RKO (cell line): Measurements from ENCODE around the gene IL10RA.

Source experiments
- DNase-seq: peaks from one replicate; pipeline ENCODE4 v3.0.0-alpha.2; 2016; ENCODE audit warnings: low spot score

The IL10RA gene

DNA sequence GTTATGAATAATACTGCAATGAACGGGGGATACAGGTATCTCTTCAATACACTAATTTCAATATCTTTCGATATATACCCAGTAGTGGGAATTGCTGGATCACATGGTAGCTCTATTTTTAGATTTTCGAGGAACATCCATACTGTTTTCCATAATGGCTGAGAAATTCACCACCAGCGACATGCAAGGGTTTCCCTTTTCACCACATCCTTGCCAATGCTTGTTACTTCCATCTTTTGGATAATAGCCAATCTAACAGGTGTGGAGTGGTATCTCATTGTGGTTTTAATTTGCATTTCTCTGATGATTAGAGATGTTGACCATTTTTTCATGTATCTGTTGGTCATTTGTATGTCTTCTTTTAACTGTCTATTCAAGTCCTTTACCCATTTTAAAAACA lies 5.9 kb downstream of the IL10RA start:
- DNase-seq: no peak

DNA sequence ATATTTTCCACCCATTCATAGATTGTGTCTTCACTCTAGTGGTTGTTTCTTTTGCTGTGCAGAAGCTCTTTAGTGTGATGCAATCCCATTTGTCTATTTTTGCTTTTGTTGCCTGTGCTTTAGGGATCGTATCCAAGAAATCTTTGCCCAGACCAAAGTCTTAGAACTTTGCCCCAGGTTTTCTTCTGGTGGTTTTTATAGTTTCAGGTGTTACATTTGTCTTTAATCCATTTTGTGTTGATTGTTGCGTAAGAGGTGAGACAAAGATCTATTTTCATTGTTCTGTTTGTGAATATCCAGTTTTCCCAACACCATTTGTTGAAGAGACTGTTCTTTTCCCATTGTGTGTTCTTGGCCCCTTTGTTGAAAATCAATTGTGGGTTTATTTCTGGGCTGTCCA lies 6.4 kb downstream of the IL10RA start:
- DNase-seq: no peak

DNA sequence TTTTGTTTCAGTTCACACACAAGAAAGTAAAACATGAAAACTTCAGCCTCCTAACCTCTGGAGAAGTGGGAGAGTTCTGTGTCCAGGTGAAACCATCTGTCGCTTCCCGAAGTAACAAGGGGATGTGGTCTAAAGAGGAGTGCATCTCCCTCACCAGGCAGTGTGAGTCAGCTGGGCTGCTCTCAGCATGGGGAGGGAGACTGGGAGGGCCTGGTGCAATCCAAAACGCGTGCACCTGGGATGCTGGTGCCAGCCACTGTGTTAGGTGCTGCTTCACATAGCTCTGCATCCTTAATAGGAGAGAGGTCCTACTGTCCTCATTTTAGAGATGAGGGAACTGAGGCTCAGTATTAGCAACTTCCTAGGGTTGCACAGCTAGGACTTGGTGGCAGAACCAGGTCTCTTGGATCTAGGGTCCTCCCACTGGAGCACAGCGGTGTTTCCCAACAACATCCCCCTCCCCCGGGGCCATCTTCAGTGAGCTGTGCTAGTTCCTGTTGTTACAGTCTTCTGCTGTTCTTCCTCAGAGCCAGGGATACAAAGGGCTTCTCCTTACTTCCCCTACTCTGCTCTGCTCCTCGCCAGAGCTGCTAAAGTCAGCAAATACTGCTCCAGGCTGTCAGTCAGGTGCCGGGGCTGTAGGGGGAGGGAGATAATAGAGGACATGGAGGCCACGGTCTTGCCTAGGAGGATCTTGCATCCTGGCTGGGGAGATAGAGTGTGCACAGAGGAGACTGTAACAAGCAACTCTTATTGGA lies 8.0 kb downstream of the IL10RA start:
- DNase-seq: no peak

DNA sequence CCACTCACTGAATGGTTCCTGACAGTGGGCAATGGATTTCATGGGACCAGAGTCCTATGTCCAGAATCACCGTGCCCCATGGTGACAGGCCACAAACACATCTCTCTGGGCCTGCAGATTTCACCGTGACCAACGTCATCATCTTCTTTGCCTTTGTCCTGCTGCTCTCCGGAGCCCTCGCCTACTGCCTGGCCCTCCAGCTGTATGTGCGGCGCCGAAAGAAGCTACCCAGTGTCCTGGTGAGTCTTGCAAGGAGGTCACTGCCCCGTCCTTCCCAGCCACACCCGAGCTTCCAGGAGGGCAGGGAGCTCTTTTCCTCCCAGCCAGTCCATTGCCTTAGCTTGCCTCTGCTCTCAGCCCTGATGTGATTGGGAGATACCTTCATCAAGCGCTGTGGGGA lies 9.3 kb downstream of the IL10RA start:
- DNase-seq: no peak

DNA sequence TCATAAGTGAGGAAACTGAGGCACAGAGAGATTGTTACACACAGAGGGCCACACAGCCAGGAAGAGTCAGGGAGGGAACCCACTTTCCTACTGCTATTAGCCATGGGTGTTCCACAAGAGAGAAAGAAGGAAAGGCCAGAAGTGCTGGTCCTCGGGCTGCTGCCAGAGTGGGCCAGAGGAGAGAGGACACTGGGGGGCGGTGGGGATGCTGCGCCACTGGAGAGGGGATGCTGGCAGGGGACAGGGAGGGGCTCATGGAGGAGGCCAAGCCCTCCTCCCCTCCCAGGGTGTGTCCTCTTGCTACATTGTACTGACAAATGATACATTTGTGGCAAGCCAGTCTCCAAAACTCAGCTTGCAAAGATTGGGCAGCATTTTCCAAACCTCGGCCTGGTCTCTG lies 9.9 kb downstream of the IL10RA start:
- DNase-seq: no peak

DNA sequence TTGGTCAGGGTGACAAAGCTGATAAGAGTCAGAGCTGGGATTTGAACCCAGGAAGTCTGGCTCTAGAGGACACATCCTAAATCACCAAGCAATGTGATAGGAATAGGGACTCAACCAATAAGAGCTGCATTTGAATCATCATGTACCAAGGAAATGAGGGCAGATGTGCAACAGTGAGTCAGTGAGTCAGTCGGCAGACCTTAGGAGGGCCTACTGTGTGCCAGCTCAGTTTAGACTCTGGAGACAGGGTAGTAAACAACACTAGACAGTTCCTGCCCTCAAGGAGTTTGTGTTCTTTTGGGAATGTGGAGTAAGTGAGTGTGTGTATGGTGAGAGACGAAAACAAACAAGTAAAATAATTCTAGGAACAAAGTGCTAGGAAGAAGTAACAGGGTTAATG lies 11.2 kb downstream of the IL10RA start:
- peak; percentile 35 for DNase-seq

DNA sequence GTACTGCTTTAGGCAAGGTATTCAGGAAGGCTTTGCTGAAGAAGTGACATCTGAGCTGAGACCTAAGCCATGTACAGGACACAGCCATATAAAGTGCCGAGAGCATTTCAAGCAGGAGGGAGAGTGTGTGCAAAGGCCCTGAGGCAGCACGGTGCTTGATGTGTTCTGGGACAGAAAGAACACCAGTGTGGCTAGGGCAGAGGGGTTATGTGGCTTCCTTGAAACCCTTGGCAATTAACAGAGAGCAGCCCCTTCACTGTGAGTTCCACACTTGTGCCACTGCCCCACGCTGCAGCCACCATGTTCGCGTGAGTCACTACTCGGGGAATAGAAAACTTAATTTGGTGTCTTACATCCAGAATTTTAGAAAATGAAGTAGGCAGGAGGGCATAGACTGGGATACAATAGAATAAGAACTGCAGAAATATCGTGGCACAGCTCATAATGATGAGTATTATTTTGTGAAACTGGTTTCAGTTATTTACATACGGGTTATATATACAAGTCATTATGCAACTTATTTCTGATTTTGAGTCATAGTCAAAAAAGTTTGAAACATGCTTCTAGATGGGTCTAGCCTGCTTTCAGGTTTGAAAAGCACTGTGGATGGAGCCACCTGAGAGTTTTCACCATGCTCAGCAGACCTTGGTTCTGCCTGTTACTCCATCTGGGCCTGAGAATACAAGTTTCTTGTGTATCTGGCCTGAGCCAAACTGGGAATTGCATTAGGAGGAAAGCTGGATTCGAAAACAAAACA lies 11.8 kb downstream of the IL10RA start:
- no peak for DNase-seq

DNA sequence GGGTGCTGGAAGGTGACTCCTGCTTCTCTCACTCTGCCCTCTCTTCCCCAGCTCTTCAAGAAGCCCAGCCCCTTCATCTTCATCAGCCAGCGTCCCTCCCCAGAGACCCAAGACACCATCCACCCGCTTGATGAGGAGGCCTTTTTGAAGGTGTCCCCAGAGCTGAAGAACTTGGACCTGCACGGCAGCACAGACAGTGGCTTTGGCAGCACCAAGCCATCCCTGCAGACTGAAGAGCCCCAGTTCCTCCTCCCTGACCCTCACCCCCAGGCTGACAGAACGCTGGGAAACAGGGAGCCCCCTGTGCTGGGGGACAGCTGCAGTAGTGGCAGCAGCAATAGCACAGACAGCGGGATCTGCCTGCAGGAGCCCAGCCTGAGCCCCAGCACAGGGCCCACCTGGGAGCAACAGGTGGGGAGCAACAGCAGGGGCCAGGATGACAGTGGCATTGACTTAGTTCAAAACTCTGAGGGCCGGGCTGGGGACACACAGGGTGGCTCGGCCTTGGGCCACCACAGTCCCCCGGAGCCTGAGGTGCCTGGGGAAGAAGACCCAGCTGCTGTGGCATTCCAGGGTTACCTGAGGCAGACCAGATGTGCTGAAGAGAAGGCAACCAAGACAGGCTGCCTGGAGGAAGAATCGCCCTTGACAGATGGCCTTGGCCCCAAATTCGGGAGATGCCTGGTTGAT lies 12.6 kb downstream of the IL10RA start:
- DNase-seq: no peak

DNA sequence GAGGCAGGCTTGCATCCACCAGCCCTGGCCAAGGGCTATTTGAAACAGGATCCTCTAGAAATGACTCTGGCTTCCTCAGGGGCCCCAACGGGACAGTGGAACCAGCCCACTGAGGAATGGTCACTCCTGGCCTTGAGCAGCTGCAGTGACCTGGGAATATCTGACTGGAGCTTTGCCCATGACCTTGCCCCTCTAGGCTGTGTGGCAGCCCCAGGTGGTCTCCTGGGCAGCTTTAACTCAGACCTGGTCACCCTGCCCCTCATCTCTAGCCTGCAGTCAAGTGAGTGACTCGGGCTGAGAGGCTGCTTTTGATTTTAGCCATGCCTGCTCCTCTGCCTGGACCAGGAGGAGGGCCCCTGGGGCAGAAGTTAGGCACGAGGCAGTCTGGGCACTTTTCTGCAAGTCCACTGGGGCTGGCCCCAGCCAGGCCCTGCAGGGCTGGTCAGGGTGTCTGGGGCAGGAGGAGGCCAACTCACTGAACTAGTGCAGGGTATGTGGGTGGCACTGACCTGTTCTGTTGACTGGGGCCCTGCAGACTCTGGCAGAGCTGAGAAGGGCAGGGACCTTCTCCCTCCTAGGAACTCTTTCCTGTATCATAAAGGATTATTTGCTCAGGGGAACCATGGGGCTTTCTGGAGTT lies 13.3 kb downstream of the IL10RA start:
- DNase-seq: no peak

DNA sequence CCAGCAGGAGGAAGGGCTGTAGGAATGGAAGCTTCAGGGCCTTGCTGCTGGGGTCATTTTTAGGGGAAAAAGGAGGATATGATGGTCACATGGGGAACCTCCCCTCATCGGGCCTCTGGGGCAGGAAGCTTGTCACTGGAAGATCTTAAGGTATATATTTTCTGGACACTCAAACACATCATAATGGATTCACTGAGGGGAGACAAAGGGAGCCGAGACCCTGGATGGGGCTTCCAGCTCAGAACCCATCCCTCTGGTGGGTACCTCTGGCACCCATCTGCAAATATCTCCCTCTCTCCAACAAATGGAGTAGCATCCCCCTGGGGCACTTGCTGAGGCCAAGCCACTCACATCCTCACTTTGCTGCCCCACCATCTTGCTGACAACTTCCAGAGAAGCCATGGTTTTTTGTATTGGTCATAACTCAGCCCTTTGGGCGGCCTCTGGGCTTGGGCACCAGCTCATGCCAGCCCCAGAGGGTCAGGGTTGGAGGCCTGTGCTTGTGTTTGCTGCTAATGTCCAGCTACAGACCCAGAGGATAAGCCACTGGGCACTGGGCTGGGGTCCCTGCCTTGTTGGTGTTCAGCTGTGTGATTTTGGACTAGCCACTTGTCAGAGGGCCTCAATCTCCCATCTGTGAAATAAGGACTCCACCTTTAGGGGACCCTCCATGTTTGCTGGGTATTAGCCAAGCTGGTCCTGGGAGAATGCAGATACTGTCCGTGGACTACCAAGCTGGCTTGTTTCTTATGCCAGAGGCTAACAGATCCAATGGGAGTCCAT lies 14.1 kb downstream of the IL10RA start:
- no peak for DNase-seq

DNA sequence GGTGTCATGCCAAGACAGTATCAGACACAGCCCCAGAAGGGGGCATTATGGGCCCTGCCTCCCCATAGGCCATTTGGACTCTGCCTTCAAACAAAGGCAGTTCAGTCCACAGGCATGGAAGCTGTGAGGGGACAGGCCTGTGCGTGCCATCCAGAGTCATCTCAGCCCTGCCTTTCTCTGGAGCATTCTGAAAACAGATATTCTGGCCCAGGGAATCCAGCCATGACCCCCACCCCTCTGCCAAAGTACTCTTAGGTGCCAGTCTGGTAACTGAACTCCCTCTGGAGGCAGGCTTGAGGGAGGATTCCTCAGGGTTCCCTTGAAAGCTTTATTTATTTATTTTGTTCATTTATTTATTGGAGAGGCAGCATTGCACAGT lies 14.6 kb downstream of the IL10RA start:
- no peak for DNase-seq

DNA sequence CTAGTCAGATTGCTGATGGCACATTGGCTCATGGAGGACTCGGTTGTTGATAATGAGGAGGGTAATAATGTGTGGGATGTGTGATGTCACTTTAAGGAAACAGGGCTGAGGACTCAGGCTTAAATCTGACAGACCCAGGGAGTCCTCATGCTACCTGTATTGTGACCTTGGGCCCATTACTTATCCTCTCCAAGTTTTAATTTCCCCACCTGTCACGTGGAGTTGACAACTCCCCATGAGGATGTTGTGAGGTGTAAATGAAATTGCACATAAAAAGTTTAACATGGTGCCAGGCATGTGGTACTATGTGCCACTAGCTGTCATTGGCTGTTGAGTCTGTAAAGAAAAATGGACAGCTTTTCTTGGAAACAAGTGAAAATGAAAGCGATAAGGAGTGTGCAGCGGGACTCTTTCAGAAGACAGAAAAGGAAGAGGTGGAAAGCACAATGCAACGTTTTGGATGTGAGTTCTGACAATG lies 15.3 kb downstream of the IL10RA start:
- no peak for DNase-seq

DNA sequence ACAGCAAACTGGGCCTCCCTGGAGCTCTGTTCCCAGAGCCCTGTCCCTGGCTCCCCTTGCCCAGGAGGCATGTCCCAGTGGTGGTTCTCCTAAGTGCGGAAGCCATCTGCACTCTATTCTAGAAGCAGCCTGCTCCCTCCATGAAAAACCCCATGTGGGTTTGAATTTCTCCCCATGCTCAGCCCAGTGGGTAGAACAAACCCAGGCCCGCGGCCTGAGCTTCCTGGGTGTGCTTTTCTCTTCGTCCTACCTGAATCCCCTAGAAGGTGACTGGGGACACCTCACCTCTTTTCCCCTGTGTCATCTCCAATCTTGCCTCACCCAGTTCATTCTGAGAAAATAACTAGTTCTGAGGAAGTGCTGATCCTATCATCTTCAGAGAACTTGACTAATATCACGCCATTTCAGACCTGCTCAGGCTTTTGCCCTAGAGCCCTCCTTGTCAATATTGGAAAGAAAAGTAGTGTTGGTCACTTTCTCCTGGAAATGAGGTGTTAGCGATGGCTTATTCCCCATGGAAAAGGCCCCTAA lies 15.9 kb downstream of the IL10RA start:
- no peak for DNase-seq

DNA sequence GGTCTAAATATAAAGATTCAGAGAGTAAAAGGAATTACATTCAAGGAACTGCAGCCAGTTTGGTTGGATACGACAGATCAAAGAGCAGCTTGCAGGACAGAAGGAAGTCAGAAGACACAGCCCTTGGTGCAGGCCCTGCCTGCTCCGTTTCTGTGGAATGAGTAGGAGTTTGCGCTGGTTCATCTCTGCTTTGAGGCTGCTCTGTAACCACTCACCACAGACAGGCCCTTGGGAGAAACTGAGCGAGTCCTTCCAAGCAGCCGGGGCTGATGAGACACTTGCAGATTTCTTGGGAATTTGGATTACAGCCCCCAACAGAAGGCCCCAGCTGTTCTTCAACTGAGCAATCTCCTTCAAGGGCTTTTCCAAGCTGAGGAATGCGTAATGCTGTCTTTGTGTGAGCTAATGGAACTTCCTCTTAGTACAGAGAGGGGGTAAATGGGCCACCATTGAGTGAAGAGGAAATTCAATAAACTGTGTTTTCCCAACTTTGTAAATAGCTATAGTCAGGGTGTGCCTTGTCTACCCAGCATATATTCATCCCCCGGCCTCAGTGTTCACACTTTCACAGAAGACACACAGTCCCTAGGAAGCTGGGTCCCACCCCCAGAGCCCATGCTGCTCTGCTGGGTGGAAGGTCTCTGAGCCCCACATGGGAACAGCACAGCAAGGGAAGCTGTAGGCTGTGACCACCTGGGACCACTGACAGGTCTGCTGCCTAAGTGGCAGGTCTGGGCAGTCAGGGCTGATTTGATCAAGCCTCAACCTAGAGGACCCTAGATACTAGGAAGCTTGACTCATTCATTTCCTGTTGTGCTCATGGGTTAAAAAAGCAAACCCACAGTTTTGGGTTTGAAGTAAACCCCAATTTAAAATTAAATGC lies 16.6 kb downstream of the IL10RA start:
- no peak for DNase-seq

DNA sequence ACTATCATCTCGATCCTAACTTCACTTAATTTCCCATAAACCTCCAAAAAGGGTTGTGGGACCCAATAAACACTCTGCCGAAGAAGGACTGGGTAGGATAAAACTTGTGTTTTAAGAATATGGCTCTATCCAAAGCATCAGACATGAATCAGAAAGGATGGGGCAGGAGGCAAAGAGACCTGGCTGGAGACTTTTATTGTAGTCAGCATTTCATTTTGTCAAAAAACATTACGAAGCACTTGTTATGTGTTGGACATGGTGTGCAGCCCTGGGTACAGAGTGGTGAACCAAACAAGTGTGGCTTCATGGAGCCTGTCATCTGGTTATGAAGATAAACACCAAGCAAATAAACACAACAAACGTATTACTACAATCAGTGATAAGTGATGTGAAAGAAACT lies 17.3 kb downstream of the IL10RA start:
- no peak for DNase-seq

DNA sequence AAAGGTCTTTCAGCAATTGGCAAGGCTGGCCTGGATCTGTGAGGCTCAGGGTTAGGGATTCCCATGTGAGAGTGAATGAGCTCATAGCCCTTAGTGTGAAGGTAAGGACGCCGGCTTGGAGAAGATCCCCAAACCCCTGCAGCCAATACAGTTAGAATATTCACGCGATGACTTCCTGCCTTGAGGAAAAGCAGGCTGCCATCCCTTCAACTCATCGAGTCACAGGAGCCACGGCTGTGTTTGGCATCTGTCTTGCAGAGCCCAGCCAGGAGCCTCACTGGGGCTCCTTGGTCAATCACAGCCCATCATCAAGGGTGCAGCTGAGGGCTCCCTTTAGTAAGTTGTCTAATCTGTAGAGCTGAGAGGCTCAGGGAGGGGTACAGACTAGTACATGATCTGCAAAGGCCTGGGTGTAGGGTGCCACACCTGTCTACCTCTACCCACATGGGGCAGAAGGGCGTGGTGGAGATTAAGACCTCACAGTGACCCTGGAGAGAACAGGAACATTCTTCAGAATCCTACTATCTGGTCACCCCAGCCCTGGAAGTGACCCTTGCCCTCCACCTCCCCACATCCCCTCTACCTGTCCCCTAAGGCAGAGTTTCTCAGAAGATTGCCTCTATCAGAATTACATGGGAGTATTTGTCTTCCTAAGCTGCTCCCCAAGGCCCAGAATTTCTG lies 18.5 kb downstream of the IL10RA start:
- DNase-seq: no peak

DNA sequence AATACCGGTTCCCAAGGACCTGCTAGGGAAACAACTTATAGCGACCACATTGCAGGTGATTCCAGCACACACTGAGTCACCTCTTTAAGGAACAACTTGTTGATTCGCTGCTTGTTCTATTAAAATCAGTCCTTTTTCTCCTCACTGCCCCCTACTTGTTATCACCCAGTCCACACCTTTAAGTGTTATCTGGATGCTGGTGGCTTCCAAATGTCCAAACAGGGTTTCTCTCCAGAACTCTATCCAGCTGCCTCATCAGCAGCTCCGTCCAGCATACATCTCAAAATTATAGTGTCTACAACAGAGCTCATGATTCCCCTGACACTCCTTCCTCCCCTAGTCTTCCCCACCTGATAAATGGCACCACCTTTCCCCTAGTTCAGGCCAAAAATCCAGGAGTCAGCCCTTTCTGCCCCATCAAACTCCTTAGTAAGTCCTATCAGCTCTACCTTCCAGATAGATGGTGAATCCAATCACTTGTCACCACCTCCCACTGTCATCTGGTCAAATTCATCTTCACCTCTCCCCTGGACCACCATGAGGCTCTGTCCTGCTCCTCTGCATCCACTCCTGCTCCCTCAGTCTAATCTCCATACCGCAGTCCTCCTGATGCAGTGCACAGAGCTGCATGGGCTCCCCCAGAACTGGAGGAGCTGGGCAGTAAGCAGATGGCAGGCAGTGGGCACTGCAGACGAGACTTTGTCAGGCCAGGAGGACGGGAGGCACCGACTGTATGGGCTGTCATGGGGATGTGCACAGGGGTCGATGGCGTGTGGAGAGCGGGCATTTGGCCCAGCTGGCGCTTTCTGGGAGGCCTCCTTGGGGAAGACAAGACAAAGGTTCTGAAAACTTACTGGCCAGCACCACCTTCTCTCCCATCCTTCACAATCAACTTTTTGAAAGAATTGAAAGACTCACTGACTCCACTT lies 19.3 kb downstream of the IL10RA start:
- DNase-seq: peak; percentile 7

DNA sequence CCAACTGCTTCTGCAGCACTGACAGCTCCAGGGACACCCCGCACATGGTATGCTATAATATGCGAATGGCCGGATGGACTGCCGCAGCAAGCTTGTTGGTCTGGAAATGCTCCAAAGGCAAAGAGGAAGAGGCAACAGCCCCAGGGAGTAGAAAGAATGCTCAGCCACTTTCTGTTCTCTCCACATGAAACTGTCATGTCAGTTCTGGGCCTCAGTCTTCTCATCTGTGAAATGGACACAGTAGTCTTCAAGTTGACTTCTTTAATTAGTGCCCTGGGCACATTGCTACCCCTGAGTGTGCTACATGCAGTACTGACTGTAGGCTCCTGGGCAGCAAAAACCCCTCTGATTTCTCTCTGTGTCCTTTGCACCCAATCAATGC lies 19.9 kb downstream of the IL10RA start:
- no peak for DNase-seq

DNA sequence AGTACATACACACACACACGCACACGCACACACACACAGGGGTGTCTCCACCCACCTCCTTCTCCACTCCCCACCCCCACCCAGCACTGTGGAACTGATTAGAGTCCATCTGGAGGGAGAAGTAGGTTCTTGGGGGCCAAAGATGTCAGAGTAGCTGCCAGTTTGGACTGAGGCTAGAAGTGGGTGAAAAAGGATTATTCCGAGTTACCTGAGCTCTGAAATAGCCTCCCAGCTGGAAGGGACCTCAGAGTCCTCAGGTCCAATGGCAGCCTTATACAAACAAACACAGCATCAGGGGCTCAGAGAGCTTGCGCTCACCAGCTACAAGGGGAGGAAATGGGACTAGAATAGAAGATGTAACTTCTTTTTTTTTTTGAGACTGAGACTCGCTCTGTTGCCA lies 20.8 kb downstream of the IL10RA start:
- DNase-seq: no peak
